ENCODE results near the gene PTEN.

- TF ChIP-seq POLR2A (IDR thresholded peaks at IDR 0.05; ENCODE audit: low read depth, low read length) (no peak), POLR2AphosphoS5 (IDR thresholded peaks at IDR 0.05; ENCODE audit: low read depth, low read length) (no peak), TAF1 (IDR thresholded peaks at IDR 0.05; ENCODE audit: low read depth, low read length) (no peak), POU2F2 (IDR thresholded peaks at IDR 0.05; ENCODE audit: low read depth, low read length) (no peak), PAX5 (IDR thresholded peaks at IDR 0.05; ENCODE audit: insufficient read depth, low read length, severe bottlenecking) (no peak), SPI1 (IDR thresholded peaks at IDR 0.05; ENCODE audit: low read depth, low read length) (no peak)
These were observed 52.0 kb downstream of the PTEN start for GRCh38 chr10:87915406-87915805.
